WERI-Rb-1 (cell line): Measurements from ENCODE around the gene SNX9.
A peak's percentile ranks its signal among the peaks of the same experiment; 100 is the strongest.

Experiments used
- DNase-seq: peaks from one replicate; pipeline ENCODE4 v3.0.0-alpha.2; 2020
- H3K27ac ChIP-seq: fragments of 250-450 bp; sonication (Bioruptor Pico); 2 replicates; pipeline ENCODE4 v1.5.1; 2020; ENCODE audit warnings: mild to moderate bottlenecking, moderate library complexity
- H3K27me3 ChIP-seq: fragments of 250-450 bp; sonication (Bioruptor Pico); 2 replicates; pipeline ENCODE4 v1.5.1; 2021; ENCODE audit warnings: mild to moderate bottlenecking, low read depth, moderate library complexity; ENCODE audit not compliant: insufficient read depth, severe bottlenecking
- H3K36me3 ChIP-seq: fragments of 250-450 bp; sonication (Bioruptor Pico); 2 replicates; pipeline ENCODE4 v1.5.1; 2020; ENCODE audit warnings: mild to moderate bottlenecking, moderate library complexity
- H3K4me3 ChIP-seq: 2 replicates; pipeline ENCODE4 v1.5.1; 2011; ENCODE audit warnings: low read depth, mild to moderate bottlenecking, control low read depth, low read length
- H3K9me3 ChIP-seq: fragments of 250-450 bp; sonication (Bioruptor Pico); 2 replicates; pipeline ENCODE4 v1.5.1; 2021; ENCODE audit warnings: mild to moderate bottlenecking, moderate library complexity; ENCODE audit not compliant: severe bottlenecking
- TF ChIP-seq, protein P1 (sequence below): IDR thresholded peaks from 2 replicates; pipeline ENCODE4 v1.5.1; 2011; ENCODE audit warnings: low read depth, mild to moderate bottlenecking, control low read depth, inconsistent platforms, low read length

Gene SNX9

DNA sequence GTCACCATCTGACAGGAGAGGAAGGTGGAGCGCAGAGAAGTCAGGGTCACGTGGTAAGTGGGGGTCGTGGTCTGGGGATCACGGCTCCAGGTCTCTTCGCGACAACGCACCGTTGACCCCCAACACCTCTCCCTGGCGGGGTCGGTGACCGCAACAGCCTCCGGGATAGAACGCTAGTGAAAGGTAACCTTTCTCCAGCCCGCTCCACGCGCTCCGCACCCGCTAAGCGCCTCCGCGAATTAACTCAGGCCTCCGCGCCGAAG is 158.0 kb downstream of the SNX9 start:
- TF ChIP-seq, protein P1, sequence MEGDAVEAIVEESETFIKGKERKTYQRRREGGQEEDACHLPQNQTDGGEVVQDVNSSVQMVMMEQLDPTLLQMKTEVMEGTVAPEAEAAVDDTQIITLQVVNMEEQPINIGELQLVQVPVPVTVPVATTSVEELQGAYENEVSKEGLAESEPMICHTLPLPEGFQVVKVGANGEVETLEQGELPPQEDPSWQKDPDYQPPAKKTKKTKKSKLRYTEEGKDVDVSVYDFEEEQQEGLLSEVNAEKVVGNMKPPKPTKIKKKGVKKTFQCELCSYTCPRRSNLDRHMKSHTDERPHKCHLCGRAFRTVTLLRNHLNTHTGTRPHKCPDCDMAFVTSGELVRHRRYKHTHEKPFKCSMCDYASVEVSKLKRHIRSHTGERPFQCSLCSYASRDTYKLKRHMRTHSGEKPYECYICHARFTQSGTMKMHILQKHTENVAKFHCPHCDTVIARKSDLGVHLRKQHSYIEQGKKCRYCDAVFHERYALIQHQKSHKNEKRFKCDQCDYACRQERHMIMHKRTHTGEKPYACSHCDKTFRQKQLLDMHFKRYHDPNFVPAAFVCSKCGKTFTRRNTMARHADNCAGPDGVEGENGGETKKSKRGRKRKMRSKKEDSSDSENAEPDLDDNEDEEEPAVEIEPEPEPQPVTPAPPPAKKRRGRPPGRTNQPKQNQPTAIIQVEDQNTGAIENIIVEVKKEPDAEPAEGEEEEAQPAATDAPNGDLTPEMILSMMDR: no peak
- Histone ChIP-seq H3K36me3 (no peaks in the 10 kb centered on the region), H3K27ac (peak overlapping the region; percentile 72), H3K9me3 (no peaks in the 10 kb centered on the region), H3K4me3 (peak overlapping the region; percentile 80), H3K27me3 (no peaks in the 10 kb centered on the region)
- no peak for DNase-seq

DNA sequence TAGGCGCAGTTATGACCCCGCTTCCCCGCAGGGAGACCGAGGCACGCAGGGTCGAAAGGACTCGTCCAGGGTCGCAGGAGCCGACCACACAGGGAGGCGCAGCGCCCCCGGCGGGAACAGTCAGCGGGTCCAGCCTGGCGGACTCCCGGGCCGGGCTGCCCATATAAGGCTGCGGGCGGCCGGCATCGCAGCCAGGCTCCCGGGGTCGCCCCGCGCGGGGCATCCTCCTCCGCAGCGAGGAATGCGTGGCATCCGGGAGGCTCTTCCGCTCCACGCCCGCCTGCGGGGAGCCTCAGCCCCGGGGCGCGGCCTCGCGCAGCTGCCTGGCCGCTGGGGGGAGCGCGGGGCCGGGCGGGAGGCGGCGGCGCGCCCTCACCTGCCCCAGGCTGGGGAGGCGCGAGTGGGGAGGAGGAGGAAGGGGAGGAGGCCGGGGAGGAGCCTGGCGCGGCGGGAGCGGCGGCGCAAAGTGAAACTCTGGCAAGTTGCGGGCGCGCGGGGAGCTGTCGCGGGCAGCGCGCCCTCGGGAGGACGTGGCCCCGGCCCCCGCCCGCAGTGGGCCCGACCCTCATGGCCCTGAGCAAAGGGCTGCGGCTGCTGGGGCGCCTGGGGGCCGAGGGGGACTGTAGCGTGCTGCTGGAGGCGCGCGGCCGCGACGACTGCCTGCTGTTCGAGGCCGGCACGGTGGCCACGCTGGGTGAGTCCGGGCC is 158.5 kb downstream of the SNX9 start, which contains the start of gene SYNJ2:
TSS of gene SYNJ2 (plus strand) at position 469 of the 707 bp plus-strand sequence. CDS start at position 568, 99 bp downstream.
- TF ChIP-seq, protein P1: peak; percentile 50
- H3K27me3 ChIP-seq: no peaks in the 10 kb centered on the region
- peak within 1 kb of the TSS; percentile 72 for H3K27ac ChIP-seq
- no peaks in the 10 kb centered on the region for H3K36me3 ChIP-seq
- peak within 1 kb of the TSS; percentile 80 for H3K4me3 ChIP-seq
- H3K9me3 ChIP-seq: no peaks in the 10 kb centered on the region
- DNase-seq: peak; percentile 84

DNA sequence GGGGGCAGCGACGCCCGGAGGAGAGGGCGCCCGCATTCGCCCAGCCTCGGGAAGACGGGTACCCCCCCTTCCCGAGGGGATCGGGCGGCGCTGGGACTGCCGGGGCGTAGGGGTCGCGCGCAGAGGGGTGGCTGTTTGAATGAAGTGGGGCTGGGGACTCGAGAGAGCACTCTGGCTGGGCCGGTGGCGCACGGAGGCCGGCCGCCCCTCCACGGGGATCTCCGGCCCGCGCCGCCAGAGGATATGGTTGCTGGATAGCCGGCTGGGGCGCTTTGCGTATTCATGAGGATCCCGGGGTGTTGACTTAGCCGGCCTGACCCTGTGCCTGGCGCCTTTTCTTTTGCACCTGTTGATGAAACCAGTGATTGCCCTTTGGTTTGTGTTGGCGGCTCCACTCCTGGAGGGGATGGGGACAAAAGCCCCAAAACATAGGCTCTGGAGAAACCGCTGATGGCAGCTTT is 159.1 kb downstream of the SNX9 start:
- peak overlapping the region; percentile 80 for H3K4me3 ChIP-seq
- no peaks in the 10 kb centered on the region for H3K9me3 ChIP-seq
- H3K27ac ChIP-seq: peak overlapping the region; percentile 72
- TF ChIP-seq, protein P1: no peak
- no peaks in the 10 kb centered on the region for H3K27me3 ChIP-seq
- no peaks in the 10 kb centered on the region for H3K36me3 ChIP-seq
- DNase-seq: peak; percentile 44

DNA sequence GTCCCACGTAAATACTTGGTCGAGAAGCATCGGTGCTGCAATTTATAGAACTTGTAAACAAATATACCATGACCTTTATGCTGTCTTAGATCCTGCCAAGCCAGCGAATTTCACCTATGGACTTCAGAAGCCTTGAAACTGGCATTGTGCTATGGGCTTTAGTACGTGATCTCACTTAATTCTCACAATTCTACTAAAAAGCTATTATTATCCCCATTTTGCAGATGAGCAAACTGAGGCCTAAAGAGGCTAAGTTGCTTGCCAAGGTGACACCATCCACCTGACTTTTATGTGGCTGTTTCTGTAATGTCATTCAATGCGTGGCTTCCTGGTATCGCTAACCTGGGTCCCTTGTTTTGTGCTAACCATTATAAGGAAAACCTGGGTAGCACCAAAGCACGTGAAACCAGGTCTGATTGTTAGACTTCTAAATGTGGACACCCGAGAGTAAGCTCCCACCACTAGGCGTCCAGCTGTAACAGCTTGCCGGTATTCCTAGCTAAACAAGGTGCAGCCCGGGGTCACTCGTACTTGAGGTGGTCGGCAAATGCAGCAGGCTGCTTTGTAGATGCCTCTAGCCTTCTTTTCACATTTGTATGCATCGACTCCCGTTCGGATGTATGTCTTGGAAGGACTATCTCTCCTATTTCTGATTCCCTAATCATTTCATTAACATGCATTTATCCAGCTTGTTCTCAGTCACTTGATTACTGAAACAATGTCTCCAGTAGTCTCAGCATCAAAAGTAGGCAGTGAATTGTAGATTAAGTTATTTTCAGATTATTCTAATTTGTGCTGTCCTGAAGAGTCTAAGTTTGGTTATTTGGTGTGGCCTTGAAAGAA is 159.7 kb downstream of the SNX9 start:
- Histone ChIP-seq H3K36me3 (no peaks in the 10 kb centered on the region), H3K4me3 (peak overlapping the region; percentile 80), H3K27me3 (no peaks in the 10 kb centered on the region), H3K27ac (no peak overlapping the region), H3K9me3 (no peaks in the 10 kb centered on the region)
- TF ChIP-seq, protein P1: no peak
- DNase-seq: no peak

DNA sequence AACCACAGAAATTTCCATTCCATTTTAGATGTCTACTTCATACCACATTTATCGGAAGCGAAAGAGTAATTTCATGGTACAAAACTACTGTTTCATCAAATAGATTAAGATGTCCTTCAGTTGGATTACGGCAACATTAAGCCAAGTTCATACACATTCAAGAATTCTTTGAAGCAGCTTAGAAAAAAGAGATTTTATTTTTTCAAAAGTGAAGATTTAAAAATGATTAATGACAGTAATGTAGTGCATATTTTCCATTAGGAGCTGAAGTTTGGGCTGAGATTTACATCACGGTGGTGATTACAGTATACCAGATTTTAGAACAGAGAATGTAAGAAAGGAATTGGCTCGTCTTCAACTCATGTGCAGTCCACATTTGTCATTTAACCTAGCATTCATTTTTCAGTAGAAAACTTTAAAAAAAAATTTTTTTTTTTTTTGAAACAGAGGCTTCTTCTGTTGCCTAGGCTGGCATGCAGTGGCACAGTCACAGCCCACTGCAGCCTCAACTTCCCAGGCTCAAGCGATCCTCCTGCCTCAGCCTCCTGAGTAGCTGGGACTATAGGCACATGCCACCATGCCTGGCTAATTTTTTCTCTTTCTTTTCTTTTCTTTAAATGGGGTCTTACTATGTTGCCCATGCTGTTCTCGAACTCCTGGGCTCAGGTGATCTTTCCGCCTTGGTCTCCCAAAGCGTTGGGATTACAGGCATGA is 160.5 kb downstream of the SNX9 start:
- no peak overlapping the region for H3K4me3 ChIP-seq
- H3K27ac ChIP-seq: no peak overlapping the region
- TF ChIP-seq, protein P1: no peak
- no peaks in the 10 kb centered on the region for H3K9me3 ChIP-seq
- no peaks in the 10 kb centered on the region for H3K27me3 ChIP-seq
- no peaks in the 10 kb centered on the region for H3K36me3 ChIP-seq
- no peak for DNase-seq
